GM23338 (cell line): Measurements from ENCODE around the gene CSAG1.
"Not testable (repeated sequence)": the region's sequence is repeated elsewhere in the genome, so short reads cannot be mapped to it uniquely, and the experiment has no call there.

Experiments used
- CREB1 ChIP-seq: fragments of 250-450 bp; sonication (Bioruptor Pico); IDR thresholded peaks from 2 replicates; pipeline ENCODE4 v1.5.0; 2020; ENCODE audit warnings: low read depth, mild to moderate bottlenecking, moderate library complexity
- EZH2phosphoT487 ChIP-seq: fragments of 200-600 bp; sonication (generic); IDR thresholded peaks from one replicate; pipeline ENCODE4 v1.8.1; 2018; ENCODE audit warnings: antibody characterized with exemption; ENCODE audit not compliant: unreplicated experiment
- JUNB ChIP-seq: IDR thresholded peaks from one replicate; pipeline ENCODE4 v1.6.1; 2016; ENCODE audit warnings: antibody characterized with exemption; ENCODE audit not compliant: unreplicated experiment
- POLR2AphosphoS5 ChIP-seq: IDR thresholded peaks from 2 replicates; pipeline ENCODE4 v1.6.1; 2016; ENCODE audit warnings: antibody characterized with exemption, low read depth
- TF ChIP-seq, protein P1 (sequence below), 2 experiments: fragments of 200-600 bp in 1 of 2; sonication (generic) in 1 of 2; conservative IDR thresholded peaks; 2 replicates each; pipeline versions ENCODE4 v1.5.1 to v1.6.1; 2016 to 2017; ENCODE audit warnings: antibody characterized with exemption in 2 of 2, low read depth in 2 of 2, mild to moderate bottlenecking in 2 of 2, moderate library complexity in 1 of 2
- TF ChIP-seq, protein P2 (sequence below): IDR thresholded peaks from one replicate; pipeline ENCODE4 v1.6.1; 2018; ENCODE audit warnings: antibody characterized with exemption; ENCODE audit not compliant: unreplicated experiment

DNA sequence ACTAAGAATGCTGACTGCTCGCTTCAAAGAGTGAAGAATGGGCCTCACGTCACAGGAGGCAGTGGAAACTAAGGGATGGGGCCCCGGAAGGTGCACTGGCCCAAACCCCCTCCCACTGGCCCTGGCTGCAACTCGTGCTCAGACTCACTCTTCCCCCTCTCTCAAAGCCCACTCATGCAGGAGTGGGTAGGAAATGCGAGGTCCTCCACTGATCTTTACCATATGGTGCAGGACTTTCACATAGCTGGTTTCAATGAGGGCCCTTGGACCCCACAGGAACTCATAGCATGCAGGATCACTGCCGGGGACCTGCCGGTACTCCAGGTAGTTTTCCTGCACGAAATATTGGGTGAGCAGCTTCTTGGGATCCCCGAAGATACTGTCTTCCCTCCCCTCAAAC lies 33.0 kb upstream of the CSAG1 start:
- TF ChIP-seq, protein P1, sequence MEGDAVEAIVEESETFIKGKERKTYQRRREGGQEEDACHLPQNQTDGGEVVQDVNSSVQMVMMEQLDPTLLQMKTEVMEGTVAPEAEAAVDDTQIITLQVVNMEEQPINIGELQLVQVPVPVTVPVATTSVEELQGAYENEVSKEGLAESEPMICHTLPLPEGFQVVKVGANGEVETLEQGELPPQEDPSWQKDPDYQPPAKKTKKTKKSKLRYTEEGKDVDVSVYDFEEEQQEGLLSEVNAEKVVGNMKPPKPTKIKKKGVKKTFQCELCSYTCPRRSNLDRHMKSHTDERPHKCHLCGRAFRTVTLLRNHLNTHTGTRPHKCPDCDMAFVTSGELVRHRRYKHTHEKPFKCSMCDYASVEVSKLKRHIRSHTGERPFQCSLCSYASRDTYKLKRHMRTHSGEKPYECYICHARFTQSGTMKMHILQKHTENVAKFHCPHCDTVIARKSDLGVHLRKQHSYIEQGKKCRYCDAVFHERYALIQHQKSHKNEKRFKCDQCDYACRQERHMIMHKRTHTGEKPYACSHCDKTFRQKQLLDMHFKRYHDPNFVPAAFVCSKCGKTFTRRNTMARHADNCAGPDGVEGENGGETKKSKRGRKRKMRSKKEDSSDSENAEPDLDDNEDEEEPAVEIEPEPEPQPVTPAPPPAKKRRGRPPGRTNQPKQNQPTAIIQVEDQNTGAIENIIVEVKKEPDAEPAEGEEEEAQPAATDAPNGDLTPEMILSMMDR (conservative IDR thresholded peaks at IDR 0.05; ENCODE audit: low read depth in 2 of 2) = not testable (repeated sequence)
- not testable (repeated sequence) for TF ChIP-seq CREB1 (CRISPR knock-in tag); POLR2AphosphoS5; JUNB; EZH2phosphoT487
- TF ChIP-seq, protein P2, sequence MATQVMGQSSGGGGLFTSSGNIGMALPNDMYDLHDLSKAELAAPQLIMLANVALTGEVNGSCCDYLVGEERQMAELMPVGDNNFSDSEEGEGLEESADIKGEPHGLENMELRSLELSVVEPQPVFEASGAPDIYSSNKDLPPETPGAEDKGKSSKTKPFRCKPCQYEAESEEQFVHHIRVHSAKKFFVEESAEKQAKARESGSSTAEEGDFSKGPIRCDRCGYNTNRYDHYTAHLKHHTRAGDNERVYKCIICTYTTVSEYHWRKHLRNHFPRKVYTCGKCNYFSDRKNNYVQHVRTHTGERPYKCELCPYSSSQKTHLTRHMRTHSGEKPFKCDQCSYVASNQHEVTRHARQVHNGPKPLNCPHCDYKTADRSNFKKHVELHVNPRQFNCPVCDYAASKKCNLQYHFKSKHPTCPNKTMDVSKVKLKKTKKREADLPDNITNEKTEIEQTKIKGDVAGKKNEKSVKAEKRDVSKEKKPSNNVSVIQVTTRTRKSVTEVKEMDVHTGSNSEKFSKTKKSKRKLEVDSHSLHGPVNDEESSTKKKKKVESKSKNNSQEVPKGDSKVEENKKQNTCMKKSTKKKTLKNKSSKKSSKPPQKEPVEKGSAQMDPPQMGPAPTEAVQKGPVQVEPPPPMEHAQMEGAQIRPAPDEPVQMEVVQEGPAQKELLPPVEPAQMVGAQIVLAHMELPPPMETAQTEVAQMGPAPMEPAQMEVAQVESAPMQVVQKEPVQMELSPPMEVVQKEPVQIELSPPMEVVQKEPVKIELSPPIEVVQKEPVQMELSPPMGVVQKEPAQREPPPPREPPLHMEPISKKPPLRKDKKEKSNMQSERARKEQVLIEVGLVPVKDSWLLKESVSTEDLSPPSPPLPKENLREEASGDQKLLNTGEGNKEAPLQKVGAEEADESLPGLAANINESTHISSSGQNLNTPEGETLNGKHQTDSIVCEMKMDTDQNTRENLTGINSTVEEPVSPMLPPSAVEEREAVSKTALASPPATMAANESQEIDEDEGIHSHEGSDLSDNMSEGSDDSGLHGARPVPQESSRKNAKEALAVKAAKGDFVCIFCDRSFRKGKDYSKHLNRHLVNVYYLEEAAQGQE = not testable (repeated sequence)
